ENCODE measurements around the gene TLDC2.

GRCh38 chr20:36937402-36937770, 61.4 kb downstream of the TLDC2 start:
- TF ChIP-seq, protein P1, sequence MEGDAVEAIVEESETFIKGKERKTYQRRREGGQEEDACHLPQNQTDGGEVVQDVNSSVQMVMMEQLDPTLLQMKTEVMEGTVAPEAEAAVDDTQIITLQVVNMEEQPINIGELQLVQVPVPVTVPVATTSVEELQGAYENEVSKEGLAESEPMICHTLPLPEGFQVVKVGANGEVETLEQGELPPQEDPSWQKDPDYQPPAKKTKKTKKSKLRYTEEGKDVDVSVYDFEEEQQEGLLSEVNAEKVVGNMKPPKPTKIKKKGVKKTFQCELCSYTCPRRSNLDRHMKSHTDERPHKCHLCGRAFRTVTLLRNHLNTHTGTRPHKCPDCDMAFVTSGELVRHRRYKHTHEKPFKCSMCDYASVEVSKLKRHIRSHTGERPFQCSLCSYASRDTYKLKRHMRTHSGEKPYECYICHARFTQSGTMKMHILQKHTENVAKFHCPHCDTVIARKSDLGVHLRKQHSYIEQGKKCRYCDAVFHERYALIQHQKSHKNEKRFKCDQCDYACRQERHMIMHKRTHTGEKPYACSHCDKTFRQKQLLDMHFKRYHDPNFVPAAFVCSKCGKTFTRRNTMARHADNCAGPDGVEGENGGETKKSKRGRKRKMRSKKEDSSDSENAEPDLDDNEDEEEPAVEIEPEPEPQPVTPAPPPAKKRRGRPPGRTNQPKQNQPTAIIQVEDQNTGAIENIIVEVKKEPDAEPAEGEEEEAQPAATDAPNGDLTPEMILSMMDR (IDR thresholded peaks at IDR 0.05): no peak
- TF ChIP-seq POLR2A (IDR thresholded peaks at IDR 0.05): no peak

Measured in stomach (tissue), 4 donors.